GM21786 (cell line): ENCODE measurements around the gene DDX20.

Experiments
- ATAC-seq: cut with Tn5 transposase; IDR thresholded peaks from one replicate; pipeline ENCODE4 v1.9.1; 2021; ENCODE audit not compliant: unreplicated experiment

DDX20 gene, protein sequence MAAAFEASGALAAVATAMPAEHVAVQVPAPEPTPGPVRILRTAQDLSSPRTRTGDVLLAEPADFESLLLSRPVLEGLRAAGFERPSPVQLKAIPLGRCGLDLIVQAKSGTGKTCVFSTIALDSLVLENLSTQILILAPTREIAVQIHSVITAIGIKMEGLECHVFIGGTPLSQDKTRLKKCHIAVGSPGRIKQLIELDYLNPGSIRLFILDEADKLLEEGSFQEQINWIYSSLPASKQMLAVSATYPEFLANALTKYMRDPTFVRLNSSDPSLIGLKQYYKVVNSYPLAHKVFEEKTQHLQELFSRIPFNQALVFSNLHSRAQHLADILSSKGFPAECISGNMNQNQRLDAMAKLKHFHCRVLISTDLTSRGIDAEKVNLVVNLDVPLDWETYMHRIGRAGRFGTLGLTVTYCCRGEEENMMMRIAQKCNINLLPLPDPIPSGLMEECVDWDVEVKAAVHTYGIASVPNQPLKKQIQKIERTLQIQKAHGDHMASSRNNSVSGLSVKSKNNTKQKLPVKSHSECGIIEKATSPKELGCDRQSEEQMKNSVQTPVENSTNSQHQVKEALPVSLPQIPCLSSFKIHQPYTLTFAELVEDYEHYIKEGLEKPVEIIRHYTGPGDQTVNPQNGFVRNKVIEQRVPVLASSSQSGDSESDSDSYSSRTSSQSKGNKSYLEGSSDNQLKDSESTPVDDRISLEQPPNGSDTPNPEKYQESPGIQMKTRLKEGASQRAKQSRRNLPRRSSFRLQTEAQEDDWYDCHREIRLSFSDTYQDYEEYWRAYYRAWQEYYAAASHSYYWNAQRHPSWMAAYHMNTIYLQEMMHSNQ

DNA sequence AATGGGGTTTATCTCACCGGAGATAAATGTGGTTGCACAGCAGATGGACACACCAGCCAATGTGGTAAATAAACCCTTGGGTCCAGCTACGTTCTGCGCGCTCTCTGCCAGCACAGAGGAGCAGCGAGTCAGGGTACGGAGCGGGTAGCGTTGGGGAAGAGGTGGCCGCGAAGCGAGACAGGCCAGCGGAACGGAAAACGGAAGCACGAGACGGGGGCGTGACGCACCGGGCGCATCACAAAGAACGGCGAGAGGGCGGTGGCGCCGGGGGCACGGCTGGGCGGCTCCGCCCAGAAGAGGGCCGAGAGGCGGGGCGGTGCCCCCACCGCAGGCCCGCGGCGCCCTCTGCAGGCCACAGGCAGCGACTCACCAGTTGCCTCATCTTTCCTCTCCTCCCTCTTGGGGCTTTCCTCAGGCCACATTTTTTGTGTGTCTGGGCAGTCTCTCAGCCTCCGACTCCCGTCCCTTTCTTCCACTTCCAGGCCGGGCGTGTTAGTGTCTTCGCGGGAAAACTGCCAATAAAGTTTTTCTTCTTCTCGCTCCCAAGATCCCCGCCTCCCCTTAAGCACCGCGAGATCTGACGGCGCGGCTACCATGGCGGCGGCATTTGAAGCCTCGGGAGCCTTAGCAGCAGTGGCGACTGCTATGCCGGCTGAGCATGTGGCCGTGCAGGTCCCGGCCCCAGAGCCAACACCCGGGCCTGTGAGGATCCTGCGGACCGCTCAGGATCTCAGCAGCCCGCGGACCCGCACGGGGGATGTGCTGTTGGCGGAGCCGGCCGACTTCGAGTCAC is at the start of gene DDX20:
Gene DDX20 (plus strand): TSS at position 571 of the 793 bp plus-strand sequence. CDS start 24 bp downstream, at position 595.
- ATAC-seq = peak; percentile 90

DNA sequence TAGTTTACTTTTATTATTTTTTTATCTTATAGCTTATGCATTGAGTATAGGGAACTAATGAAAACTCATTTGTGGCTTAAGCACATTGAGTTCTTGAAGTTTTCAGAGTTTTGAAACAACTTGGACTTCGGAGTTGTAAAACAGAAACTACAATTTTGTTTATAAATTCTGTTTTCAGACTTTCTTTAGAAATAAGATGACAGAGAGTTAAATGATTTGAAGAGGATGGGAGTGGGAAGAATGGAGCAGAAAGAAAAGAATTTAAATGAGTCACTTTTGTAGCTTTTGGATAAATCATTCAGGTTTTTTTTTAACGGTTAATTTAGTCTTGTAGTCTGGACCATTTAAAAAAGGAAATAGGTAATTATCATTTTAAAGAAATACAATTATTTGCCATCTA is 48.8 kb upstream of the DDX20 start:
- ATAC-seq = no peak

DNA sequence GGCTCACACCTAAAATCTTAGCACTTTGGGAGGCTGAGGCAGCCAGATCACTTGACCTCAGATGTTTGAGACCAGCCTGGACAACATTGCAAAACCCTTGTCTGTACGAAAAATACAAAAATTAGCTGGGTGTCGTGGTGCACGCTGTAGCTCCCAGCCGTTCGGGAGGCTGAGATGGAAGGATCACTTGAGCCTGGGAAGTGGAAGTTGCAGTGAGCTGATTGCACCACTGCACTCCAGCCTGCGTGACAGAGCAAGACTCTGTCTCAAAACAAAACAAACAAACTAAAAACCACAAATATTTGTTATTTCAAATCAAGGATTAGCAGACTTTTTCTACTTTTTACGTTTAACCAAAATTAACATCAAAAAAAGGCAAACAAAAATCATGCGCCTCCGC is 47.8 kb upstream of the DDX20 start:
- ATAC-seq = no peak

DNA sequence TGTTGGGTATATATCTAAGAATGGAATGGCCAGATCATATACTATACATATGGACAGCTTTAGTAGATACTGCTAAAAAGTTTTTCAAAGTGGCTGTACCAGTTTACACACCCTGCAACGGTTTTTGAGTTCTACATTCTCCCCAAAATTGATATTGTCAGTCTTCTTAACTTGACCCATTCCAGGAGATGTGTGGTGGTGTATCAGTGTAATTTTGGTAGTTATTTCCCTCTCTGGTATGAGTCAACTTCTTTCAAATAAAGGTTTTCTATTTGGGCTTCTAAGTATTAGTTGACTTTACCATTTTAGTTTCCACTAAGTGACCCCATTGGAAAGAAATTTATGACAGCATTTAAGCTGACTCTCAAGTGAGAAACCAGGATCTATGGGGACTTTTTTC is 45.7 kb upstream of the DDX20 start:
- ATAC-seq = no peak

DNA sequence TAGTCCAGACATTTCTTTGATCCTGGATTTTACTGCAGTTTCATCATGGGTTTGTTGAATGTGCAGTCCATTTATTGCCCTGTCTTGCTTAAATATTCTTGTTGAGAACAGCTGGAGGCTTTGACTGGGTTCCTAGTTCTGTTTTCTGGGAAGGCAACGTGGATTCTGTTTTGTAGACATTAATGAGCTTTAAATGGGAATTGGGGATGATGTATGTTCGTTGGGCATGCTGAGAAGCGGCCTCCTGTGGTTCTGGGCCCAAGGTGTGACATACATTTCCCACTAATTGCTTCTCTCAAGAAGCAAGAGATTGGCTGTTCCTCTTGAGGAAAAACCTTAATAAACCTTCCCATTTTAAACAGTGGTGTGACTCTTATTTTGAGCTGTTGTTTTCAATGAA is 39.4 kb upstream of the DDX20 start:
- ATAC-seq = no peak

DNA sequence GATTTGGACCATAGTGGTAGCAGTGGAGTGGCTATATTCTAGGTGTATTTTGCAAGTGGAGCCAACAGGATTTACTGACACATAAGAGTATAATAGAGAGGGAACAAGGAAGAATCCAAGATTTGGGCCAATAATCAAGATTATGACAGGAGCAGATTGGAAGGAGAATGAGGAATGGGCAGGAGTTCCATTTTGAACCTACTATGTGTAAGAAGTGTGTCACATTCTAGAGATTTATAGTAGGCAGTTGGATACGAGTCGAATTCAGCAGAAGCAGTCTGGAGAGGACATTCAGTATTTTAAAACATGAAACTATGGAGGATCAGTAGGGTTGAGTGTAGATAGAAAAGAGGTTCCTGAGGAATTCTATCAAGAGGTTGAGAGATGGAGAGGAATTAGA is 38.3 kb upstream of the DDX20 start:
- ATAC-seq = no peak

DNA sequence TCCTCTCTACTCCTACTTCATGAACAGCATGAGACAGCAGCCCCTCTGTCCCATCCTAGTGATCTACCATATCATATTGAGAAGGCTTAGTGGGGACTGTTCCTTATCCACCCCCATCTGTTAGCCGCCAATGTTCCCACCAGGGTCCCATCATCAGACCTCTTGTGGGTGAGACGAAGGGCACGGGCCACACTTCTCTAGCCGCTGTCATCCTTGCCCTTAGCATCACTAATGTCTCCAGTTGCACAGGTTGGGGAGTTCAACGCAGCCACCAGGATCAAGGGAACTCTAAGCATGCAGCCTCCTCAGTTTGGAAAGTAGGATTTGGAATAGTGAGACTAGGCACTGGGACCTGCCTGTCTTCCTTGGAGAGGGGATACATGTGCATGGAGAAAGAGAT is 36.6 kb upstream of the DDX20 start:
- ATAC-seq = no peak

DNA sequence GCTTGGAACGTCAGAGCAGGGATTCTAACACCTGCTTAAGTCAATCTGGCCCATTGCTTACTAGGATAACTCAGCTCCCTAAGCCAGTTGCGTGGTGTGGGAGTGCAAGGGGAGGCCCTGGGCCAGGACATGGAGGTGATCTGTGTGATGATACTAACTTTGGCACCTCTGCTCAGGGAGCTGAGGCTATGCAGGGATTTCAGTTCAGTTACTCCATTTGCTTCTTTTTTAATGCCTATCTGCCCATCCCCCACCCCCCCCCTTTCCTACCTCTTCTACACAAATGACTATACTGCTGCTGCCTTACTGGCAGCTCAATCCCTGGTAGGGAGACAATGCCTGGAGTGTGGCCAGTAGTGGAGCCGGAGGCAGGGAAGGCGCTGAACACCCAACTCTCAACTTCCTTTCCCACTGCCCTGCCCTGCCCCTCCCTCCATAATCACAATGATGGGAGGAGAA is 36.0 kb upstream of the DDX20 start:
- no peak for ATAC-seq

DNA sequence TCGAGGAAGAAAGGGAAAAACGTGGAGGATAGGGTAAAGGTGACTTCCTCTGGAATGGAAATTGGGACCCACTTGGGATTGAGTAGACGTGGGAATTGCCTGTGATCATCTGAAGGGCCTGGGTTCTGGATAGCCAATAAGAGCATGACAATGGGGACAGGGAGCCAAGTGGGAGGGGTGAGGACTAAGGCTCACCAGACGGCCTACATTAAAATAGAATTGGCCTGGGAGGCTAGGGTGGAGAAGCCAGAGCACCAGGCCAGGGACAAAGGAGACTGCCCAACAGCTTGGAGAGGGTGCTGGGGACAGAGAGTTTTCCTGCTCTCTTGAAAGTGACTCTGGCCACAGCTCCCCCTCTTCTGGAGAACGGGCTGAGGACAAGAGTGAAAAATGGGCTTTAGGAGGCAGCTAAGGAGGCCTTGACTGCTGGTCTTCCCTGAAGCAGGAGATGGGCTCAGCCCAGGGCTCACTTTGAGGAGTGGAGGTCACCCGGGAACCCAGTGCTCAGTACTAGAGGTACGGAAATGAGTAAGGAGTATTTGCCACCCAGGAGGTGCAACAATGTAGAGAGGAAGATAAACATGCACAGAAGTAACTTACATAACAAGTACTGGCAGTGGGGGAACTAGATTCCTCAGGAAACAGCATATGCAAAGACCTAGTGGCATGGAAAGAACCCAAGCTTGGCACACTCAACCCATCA is 35.3 kb upstream of the DDX20 start:
- no peak for ATAC-seq

DNA sequence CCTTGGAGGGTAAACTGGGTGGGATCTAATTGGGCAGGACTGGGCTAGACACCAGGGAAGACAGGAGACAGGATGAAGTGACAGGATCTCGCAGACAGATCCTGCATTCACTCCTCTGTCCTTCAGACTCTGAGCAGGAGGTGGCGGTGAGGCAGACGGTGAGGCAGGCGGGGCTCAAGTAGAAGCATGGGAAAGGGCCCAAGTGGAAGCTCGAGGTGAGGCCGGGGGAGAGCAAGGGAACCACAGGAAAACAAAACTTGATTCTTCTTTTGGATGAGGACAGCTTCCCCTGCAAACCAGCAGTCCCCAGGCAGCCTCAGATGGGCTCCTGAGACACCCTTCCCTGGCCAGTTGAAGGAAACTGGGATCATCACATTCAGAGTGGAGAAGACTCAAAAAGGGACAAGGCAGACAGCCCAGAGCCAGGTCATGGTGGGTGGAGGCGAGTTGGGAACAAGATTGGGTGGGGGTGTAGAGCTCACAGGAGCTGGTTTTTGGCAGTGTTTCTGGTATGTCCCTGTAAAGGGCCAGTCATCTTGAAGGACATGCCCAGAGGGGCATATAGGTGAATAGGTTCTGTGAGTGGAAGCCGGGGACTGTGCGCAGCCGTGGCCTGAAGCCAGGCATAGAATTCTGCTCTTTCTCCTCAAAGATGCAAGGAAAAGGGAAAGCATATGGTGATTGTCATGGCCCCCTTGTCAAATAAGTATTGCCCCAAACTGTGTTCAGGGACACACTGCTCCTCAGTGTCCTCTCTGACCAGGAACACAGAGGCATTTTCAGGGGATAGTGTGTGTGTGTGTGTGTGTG is 34.5 kb upstream of the DDX20 start:
- ATAC-seq = no peak

DNA sequence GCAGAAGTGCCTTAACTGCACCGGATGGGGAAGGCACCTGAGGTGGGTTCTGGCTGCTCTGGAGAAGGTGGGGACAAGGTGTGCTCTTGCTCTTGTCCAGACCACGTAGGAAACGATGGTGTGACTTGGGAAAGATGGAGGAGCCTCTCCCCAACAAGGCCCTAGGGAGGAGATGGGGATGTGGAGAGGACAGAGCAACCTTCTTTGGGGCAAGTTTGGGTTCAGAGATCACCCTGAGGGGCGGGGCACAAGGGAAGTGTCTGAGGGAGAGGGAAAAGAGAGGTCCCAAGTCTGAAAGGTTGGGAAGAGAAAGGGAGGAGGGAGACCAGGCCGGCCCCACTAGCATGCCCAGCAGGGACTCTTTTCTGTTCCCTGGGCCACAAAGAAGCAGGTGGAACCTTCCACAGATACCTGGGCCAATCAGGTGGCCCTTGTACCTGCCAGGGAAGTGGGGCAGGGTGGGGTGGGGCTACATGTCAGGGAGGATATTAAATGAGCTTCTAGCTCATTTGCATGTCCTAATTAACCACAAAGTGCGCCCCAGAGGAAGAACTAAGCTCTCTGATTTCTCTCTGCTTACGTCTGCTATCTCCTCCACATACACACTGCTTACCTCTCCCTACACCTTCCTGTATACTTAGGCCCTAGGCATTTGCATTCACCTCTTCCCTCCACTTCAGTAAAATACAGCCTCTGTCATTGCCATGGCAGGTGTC is 32.5 kb upstream of the DDX20 start:
- ATAC-seq = no peak

DNA sequence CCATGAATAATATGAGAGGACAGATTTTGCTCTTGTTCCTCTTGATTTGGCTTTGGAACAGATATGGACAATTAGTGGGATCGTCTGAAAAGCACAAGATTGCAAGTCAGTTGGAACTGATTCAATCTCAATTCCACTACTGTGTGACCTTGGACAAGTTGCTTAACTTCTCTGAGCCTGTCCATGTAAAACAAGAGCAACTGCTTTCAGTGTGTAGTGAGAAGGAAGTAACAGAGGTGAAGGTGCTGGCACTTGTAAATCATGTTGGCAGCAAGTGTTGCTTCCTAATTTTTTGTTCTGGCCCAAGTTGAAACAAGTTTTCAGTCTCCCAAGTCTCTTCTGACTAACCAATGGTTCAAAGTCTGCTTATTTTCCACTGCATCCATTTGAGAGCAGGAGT is 31.8 kb upstream of the DDX20 start:
- ATAC-seq = no peak

DNA sequence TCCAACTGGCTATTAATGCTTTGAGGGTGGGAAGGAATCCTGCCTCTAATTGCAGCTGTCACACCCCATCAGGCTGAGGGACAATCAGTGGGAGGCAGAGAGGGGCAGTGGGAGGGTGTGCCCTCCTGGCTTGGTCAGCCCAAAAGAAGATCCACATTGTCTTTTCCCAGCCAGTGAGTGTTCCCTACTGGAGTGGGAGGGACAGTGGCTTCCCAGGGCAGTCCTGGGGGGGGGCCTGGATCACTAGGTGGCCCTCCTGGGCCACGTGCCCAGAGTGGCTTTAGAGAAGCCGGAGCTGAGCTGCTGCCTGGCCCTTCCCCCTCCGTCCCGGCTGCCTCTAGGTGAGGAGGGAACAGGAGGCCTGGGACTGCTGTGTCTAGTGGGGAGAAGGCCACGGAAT is 30.5 kb upstream of the DDX20 start:
- no peak for ATAC-seq

DNA sequence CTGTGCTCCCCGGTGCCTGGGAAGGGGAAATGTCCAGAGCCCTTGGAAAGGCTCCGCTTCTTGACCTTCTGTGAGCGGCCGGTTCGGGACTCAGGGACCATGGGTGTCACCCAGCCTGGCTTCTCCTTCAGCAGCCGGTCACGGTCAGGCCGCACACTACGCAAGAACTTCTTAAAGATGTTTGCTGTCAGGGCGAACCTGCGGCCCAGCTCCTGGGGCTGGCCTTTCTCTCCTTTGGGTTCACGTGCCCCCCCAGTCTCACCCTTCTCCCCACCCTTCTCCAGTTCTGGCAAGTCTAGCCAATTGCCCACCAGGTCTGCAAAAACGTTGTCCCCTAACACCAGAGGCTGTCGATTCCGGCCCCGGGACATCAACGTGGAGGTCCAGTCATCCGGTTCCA is 28.6 kb upstream of the DDX20 start:
- ATAC-seq = no peak

DNA sequence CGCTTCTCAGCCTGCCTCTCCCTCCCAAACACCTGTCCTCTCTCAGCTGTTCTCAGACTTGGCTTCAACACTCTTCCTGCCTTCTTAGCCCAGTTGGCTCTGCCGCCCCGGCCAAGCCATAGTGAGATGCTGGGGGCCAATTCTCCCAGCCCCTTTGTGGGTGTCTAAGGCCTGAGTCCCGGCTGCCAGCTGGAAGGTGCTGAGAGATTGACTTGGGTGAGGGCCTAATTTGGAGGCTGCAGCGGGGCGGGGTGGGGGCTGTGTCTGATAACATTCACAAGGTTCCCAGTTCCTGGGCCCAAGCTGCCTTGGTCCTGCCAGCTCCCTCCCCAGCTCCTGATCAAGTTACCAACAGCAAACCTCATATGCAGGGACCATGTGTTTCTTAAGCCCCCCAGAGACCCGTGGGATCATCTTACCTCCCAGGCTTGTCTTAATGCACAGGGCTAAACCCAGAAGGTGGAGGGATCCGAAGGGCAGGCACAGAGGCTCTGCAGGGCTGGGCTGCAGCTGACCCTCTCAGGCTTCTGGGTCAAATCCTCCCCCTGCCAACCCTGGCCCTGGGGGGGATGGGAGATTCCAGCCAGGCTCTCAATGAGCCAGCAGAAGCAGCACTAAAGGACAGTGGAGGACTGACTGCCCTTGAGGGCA is 26.3 kb upstream of the DDX20 start:
- no peak for ATAC-seq

DNA sequence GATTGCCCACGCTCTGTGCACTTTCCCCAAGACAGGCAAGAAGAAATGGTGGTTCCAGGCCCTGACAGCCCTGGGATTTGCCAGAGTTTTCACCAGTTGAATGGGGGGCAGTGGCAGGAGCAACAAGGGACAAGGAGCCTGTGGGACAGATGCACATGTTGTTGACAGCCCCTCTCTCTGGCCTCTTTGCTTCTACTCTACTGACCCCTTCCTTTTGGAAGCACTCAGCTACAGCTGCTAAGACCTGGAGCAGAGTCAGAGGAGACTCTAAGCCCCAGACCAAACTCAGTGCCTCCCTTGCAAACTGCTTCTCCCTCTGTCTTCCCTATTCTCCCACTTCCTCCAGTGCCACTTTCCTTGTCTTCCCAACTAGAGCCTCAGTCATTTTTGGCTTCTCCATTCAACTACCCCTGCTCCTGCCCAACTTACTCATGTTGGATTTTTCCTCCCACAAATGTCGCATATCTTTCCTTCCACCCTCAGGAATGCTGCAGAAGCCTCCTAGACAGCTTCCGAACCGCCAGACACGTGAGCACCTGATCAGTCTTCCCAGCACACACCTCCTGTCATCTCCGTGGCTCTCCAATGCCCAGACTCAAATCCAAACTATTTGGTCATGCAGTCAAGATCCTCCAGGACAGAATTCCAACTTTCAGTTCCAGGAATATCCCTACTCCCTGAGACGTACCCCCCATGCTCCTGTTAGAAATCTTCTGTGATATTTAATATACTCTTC is 25.6 kb upstream of the DDX20 start:
- no peak for ATAC-seq

DNA sequence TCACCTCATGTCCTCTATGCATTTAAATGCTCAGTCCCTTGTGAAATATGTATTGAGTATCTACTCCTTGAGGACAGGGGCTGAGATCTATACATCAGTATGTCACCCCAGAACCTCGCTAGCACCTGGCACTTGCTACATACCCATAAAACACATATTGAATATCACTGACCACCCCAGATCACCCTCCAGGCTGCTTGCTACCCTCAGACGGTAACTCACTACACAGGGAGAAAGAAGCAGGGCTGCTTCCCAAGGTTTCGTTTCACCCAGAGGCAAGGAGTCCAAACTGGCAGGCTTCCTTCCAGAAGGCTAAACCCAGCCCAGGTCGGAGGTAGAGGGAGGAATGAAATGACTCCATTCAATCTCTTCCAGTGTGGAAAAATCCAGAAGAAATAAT is 25.0 kb upstream of the DDX20 start:
- ATAC-seq = no peak

DNA sequence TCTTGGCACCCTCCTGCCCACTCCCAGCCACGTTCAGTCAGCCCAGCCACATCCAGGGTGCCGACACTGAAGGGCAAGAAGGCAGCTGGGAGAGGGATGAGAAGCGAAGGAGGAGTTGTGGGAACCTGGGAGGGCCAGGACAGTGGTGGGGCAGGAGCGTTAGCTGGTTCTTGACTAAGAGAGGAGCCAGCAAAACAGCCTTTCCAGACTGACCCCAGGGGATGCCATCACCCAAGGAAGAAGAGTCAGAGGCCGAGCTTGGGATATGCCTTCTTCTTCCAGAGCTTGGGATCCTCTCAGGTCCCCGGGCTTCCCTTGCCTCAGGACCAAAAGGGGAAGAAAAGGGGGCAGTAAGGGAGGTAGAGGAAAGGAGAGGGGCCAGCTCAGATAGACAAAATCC is 23.7 kb upstream of the DDX20 start:
- ATAC-seq = no peak
